ENCODE measurements around the gene HABP4. TPM values are rescaled to one million over a fixed set of nuclear protein-coding genes. Genes with fewer than 3 reads are reported as not detected.

HABP4 gene
- polyA plus RNA-seq, 1 experiment: 10.8 TPM

GRCh38 chr9:96519787-96520186, 69.8 kb downstream of the HABP4 start:
- ChIA-PET POLR2A (no interaction called here), CTCF (interaction anchor here (0.7 kb wide), 1 partner anchor 55 kb away, joined by 9 read pairs; no protein-coding TSS in a partner anchor)
- H3K4me3 ChIP-seq (ENCODE audit: low read depth, low read length): no peak overlapping the region
- no peak for TF ChIP-seq CTCF (IDR thresholded peaks at IDR 0.05; ENCODE audit: low read depth, low read length)
- DNase-seq (ENCODE audit: low read depth, low spot score): no peak
- no peak overlapping the region for H3K27ac ChIP-seq (ENCODE audit: low read depth, low read length)
- H3K27me3 ChIP-seq (ENCODE audit: control insufficient read depth, insufficient read depth, low read length): no peaks in the 10 kb centered on the region
- H3K9me3 ChIP-seq (ENCODE audit: control insufficient read depth, insufficient read depth, low read length): no peaks in the 10 kb centered on the region

- no peak for DNase-seq (ENCODE audit: low read depth, low spot score)
- ChIA-PET POLR2A (no interaction called here), CTCF (no interaction called here)
- no peak overlapping the region for H3K27ac ChIP-seq (ENCODE audit: low read depth, low read length)
- no peaks in the 10 kb centered on the region for H3K9me3 ChIP-seq (ENCODE audit: control insufficient read depth, insufficient read depth, low read length)
- H3K4me3 ChIP-seq (ENCODE audit: low read depth, low read length): no peak overlapping the region
- H3K27me3 ChIP-seq (ENCODE audit: control insufficient read depth, insufficient read depth, low read length): no peaks in the 10 kb centered on the region
- no peak for TF ChIP-seq CTCF (IDR thresholded peaks at IDR 0.05; ENCODE audit: low read depth, low read length)
These were observed 72.4 kb downstream of the HABP4 start for GRCh38 chr9:96522366-96522765.

GRCh38 chr9:96523374-96523773, 73.4 kb downstream of the HABP4 start:
- no peak for DNase-seq (ENCODE audit: low read depth, low spot score)
- Histone ChIP-seq H3K4me3 (ENCODE audit: low read depth, low read length) (no peak overlapping the region), H3K9me3 (ENCODE audit: control insufficient read depth, insufficient read depth, low read length) (no peaks in the 10 kb centered on the region), H3K27me3 (ENCODE audit: control insufficient read depth, insufficient read depth, low read length) (no peaks in the 10 kb centered on the region), H3K27ac (ENCODE audit: low read depth, low read length) (no peak overlapping the region)
- ChIA-PET POLR2A (no interaction called here), CTCF (no interaction called here)
- no peak for TF ChIP-seq CTCF (IDR thresholded peaks at IDR 0.05; ENCODE audit: low read depth, low read length)

GRCh38 chr9:96524045-96524444, 74.1 kb downstream of the HABP4 start:
- ChIA-PET POLR2A (no interaction called here), CTCF (no interaction called here)
- no peaks in the 10 kb centered on the region for H3K27me3 ChIP-seq (ENCODE audit: control insufficient read depth, insufficient read depth, low read length)
- no peak for DNase-seq (ENCODE audit: low read depth, low spot score)
- H3K4me3 ChIP-seq (ENCODE audit: low read depth, low read length): no peak overlapping the region
- H3K9me3 ChIP-seq (ENCODE audit: control insufficient read depth, insufficient read depth, low read length): no peaks in the 10 kb centered on the region
- no peak for TF ChIP-seq CTCF (IDR thresholded peaks at IDR 0.05; ENCODE audit: low read depth, low read length)
- H3K27ac ChIP-seq (ENCODE audit: low read depth, low read length): no peak overlapping the region

GRCh38 chr9:96524764-96525163, 74.8 kb downstream of the HABP4 start:
- Histone ChIP-seq H3K27ac (ENCODE audit: low read depth, low read length) (no peak overlapping the region), H3K27me3 (ENCODE audit: control insufficient read depth, insufficient read depth, low read length) (no peaks in the 10 kb centered on the region), H3K9me3 (ENCODE audit: control insufficient read depth, insufficient read depth, low read length) (no peaks in the 10 kb centered on the region), H3K4me3 (ENCODE audit: low read depth, low read length) (no peak overlapping the region)
- POLR2A ChIA-PET: no interaction called here
- TF ChIP-seq CTCF (IDR thresholded peaks at IDR 0.05; ENCODE audit: low read depth, low read length): no peak
- DNase-seq (ENCODE audit: low read depth, low spot score): no peak
- CTCF ChIA-PET: no interaction called here
